Stimulated activated CD4-positive, alpha-beta T cell treated with anti-CD3 and anti-CD28 coated beads, Interleukin-2, amount 100 ng/mL, for 48 hours (primary cell): ENCODE measurements around the gene KCNK2.

Source experiments
- DNase-seq, 2 donors: peaks; one replicate each; pipeline ENCODE4 v3.0.0-alpha.2; 2020

KCNK2 gene

GRCh38 chr1:215262106-215262505 lies 179.6 kb downstream of the KCNK2 start:
- no peak for DNase-seq

- DNase-seq = no peak
Measured at GRCh38 chr1:215263636-215264035, 181.1 kb downstream of the KCNK2 start.

- DNase-seq = no peak
Measured at GRCh38 chr1:215264649-215265048, 182.1 kb downstream of the KCNK2 start.

- DNase-seq = no peak
Measured at GRCh38 chr1:215267495-215267894, 185.0 kb downstream of the KCNK2 start.

- no peak for DNase-seq
Measured at GRCh38 chr1:215269955-215270354, 187.4 kb downstream of the KCNK2 start.

- DNase-seq = no peak
Measured at GRCh38 chr1:215273838-215274516, 191.4 kb downstream of the KCNK2 start.

GRCh38 chr1:215276582-215276981 lies 194.0 kb downstream of the KCNK2 start:
- DNase-seq = no peak

- no peak for DNase-seq
Measured at GRCh38 chr1:215277532-215277931, 195.0 kb downstream of the KCNK2 start.

- no peak for DNase-seq
Measured at GRCh38 chr1:215279682-215280081, 197.1 kb downstream of the KCNK2 start.

- DNase-seq = no peak
Measured at GRCh38 chr1:215282557-215282956, 200.0 kb downstream of the KCNK2 start.

GRCh38 chr1:215285013-215285800 lies 202.7 kb downstream of the KCNK2 start:
- DNase-seq = no peak
